CD4-positive, alpha-beta T cell treated with Interleukin-17A for 4 hours (primary cell): Measurements from ENCODE around the gene ADAMTS5.

Source experiments
- DNase-seq: peaks from one replicate; pipeline ENCODE4 v3.0.0-alpha.2; 2020; ENCODE audit warnings: mixed read lengths

Gene ADAMTS5

GRCh38 chr21:26883768-26884167 lies 83.1 kb downstream of the ADAMTS5 start:
- DNase-seq = no peak

GRCh38 chr21:26881504-26882228 lies 85.2 kb downstream of the ADAMTS5 start:
- no peak for DNase-seq

- no peak for DNase-seq
Observed at GRCh38 chr21:26877018-26877417, 89.9 kb downstream of the ADAMTS5 start.

- no peak for DNase-seq
Observed at GRCh38 chr21:26874347-26874746, 92.5 kb downstream of the ADAMTS5 start.
